HG02678 (cell line): ENCODE data around the gene BNC1.
A peak's percentile ranks its signal among the peaks of the same experiment; 100 is the strongest.
"Not testable (repeated sequence)": the region's sequence is repeated elsewhere in the genome, so short reads cannot be mapped to it uniquely, and the experiment has no call there.

Source experiments
- ATAC-seq: cut with Tn5 transposase; IDR thresholded peaks from one replicate; pipeline ENCODE4 v1.9.1; 2021; ENCODE audit warnings: mild to moderate bottlenecking, moderate library complexity; ENCODE audit not compliant: unreplicated experiment

The BNC1 gene

DNA sequence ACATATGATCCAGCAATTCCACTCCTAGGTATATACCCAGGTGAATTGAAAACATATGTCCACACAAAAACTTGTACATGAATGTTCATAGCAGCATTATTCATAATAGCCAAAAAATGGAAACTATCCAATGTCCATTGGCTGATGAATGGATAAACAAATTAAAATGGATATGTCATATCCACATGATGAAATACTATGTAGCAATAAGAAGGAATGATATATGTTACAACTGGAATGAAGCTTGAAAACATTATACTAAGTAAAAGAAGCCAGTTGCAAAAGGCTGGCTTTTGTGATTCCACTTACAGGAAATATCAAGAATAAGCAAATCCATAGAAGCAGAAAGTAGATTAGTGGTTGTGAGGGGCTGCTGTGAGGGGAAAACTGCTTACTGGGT is 33.7 kb downstream of the BNC1 start:
- ATAC-seq = no peak

DNA sequence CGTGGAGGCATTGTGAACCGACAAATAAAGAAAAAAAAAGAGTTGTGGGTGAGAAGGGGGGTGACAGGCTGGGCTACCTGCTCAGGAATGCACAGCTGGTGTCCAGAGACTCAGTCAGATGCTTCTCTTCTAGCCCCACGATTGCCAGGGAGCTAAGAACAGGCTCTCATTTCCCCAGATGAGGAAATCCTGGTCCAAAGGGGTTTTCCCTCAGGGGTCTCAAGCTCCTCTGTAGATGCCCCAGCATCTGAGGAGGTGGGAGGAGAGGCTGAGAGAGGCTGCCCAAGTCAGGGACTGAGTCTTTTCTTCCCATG is 35.5 kb downstream of the BNC1 start:
- no peak for ATAC-seq

DNA sequence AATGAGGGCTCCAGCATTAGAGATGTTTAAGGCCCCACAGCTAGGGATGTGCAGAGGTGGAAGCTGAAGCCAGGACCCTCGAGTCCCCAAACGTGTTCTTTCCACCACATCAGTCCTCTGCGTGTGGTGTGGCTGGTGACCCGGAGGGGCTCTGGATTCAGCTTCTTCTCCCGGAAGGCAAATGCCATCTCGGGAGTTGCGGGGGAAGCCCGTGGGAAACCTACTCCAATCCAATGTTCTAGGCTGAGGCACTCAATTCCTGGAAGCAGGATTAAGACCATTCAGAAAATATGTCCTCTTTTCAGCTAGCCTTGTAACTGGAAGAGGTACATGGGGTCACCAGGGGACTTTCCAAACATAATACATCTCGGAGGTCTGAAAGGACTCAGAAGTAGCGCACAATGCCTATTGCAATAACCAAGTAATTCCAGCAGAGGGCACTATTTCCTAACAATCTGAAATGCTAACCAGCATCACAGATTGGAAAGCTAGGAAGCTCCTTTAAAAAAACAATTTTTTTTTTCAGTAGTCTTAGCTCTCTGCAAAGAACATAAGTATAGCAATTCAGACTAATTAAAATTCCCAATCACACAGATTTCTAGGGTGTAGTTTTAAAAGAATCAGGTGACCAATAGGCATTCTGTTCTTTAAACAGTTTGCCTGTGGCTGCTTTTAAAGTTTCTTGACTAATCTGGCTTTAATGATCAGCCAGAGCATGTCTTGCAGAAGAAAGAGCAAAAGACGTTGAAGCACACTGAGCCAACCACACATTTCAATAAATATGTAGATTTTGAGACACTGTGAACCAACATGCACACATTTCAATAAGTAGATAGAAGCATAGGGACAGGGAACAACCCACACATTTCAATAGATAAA is 36.1 kb downstream of the BNC1 start:
- ATAC-seq = no peak

DNA sequence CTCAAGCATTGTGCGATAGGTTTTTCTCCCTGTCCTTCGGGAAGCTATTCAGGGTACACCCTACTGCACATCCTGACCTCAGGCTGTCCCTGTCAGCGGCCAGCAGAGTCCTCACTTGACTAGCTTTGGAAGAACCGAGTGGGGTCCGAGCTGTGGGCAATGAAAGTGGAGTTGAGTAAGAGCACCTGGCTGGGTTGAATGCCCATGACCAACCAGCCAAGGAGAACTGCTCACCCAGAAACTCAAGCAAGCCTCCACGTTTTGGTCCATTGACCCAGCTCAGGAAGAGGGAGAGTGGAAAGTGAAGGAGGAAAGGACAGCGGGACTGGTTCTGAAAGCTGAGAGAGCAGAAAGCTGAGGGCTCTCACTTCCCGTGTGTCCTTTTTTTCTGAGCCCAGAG is 40.8 kb downstream of the BNC1 start:
- ATAC-seq = no peak

DNA sequence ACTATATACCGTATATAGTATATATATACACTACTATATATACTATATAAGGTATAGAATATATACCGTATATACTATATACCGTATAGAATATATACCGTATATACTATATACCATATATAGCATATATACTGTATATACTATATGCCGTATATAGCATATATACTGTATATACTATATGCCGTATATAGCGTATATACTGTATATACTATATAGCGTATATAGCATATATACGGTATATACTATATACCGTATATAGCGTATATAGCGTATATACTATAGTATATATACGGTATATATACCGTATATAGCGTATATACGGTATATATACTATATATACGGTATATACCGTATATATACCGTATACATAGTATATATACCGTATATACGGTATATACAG is 54.2 kb downstream of the BNC1 start:
- no peak for ATAC-seq

DNA sequence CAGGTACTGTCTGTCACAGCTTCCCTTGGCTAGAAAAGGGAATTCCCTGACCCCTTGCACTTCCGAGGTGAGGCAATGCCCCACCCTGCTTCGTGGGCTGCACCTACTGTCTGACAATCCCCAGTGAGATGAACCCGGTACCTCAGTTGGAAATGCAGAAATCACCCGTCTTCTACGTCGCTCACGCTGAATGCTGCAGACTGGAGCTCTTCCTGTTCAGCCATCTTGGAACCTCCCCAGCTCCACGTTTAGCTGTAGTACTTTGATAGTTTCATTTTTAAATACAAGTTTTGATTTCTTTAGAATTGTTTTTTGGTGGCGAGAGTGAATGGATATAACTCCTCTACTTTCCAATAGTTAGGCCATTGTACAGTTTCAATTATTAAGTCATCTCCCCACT is 59.0 kb downstream of the BNC1 start:
- no peak for ATAC-seq

DNA sequence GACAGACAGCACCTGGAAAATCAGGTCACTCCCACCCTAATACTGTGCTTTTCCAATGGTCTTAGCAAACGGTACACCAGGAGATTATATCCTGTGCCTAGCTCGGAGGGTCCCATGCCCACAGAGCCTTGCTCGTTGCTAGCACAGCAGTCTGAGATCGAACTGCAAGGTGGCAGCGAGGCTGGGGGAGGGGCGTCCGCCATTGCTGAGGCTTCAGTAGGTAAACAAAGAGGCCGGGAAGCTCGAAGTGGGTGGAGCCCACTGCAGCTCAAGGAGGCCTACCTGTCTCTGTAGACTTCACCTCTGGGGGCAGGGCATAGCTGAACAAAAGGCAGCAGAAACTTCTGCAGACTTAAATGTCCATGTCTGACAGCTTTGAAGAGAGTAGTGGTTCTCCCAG is 62.7 kb downstream of the BNC1 start:
- not testable (repeated sequence) for ATAC-seq

DNA sequence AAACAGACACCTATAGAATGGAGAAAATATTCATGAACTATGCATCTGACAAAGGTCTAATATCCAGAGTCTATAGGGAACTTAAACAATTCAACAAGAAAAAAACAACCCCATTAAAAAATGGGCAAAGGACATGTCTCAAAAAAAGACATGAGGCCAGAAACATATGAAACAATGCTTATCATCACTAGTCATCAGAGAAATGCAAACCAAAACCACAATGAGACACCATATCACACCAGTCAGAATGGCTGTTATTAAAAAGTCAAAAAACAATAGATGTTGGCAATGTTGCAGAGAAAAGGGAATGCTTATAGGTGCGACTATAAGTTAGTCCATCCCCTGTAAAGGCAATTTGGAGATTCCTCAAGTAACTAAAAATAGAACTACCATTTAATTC is 65.4 kb downstream of the BNC1 start:
- no peak for ATAC-seq

DNA sequence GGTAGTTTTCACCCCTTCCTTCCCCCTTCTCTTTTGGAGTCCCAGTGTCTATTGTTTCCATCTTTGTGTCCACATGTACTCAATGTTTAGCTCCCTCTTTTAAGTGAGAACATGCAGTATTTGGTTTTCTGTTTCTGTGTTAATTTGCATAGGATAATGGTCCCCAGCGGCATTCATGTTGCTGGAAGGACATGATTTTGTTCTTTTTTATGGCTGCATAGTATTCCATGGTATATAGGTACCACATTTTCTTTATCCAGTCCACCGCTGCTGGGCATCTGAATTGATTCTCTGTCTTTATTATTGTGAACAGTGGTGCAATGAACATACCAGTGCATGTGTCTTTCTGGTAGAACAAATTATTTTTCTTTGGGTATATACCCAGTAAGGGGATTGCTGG is 69.2 kb downstream of the BNC1 start:
- ATAC-seq = no peak

DNA sequence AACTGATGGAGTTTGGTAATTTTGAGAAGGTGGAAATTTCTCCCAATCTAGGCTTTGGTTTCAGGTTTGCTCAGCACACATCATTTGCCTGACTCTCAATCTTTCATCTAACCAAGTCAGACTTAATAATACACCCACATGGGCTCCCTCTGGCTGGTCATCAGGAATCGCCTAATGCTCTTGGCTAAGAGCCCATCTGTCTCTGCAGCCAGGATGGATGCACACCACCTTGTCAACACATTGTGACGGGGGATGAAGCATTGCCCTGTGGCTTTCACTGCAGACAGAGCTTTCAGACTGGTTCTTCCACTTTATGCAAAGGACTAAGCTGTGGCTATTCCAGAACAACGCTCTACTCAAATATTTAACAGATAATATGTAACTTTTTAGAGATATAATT is 73.8 kb downstream of the BNC1 start:
- no peak for ATAC-seq

DNA sequence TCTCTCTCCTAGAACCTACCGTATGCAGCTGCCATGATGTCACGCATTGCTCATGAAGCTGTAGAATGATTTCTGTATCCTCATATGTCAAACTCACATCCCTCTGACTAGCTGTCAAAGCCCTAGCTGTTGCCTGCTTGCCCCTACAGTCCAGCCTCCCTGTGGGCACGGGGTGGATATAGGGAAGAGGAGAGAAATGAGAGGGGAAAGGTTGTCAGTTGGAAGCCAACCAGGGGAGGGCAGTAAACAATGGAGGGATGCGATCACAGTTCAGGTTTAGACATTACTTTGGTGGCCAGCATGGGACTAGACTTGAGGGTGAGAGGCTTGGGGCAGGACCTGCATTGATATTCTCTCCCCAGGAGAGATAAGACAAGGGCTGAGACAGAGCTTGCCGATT is 75.1 kb downstream of the BNC1 start:
- ATAC-seq = no peak

DNA sequence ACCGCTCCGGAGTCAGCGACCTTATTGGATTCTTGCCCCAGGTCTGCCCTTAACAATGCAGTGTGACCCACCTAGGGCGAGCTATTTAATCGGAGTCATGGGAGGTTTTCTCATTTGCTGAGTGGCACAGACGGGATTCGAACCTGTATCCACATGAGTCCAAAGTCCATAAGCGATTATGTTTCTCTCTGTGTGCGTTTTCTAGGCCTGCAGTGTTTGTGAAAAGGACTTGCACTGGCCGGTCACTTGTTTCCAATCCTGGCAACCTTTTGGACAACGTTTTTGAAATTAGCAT is 76.2 kb downstream of the BNC1 start:
- ATAC-seq = no peak

DNA sequence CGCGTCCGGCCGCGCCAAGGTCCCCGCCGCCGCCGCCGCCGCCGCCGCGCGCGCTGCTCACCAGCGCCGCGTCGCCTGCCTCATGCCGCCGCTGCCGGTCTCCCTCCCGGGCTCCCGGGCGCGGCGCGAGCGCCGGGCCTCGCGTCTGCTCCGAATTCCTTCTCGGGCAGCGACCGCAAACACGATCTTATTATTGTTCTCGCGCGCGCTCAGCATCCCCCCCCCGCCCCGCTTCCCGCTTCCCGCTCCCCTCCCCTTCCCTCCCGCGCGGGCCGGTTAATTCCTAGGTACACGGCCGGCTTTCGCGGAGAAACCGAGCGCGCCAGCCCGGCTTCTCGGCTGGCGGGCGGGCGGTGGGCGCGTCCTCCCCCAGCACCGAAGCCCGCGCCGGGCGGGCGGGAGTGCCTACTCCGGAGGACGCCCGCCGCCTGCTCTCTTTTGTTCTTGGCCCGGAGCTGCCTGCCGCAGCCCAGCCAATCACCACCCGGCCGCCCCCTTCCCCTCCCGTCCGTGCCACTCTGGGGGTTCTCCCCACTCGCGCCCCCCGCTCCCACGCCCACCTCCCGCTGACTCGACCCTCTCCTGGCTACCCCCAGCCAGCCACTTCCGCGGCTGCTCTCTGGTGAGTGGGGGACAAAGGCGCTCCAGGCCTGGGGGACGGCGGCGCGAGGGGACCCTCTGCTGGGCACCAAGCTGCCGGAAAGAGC is 76.7 kb downstream of the BNC1 start, which contains the start of gene HDGFL3:
Gene HDGFL3, minus strand, starts transcription at position 164 of the 707 bp plus-strand sequence. CDS start 409 bp downstream, outside the sequence.
- ATAC-seq = peak; percentile 51

DNA sequence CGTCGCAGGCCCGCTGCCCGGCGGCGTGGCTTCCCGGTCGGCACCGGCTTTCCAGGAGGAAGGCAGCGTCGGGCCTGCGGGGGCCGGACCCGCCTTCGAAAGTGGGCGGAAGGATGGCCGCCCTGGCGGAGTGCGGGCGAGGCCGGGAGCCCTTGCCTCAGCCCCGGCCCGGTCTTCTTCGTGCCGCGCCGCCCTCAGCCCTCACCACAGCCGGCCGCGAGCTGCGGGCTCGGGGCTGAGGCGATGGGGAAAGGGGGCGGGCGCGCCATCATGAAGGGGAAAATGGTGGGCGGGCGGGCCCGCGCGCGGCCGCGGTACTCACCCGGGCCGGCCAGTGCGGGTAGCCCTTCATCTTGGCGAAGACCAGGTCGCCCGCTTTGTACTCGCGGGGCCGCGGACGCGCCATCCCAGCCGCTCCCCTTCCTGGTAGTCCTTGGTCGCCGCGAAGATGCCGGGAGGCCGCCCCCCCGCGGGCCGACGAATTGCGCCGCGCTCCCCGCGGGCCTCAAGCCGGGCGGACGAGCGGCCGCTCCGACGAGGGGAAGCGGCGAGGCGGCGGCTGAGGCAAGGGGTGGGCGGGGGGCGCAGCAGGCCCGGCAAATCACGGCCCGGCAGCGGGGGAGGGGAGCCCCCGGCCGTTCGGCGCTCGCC is 77.3 kb downstream of the BNC1 start:
- ATAC-seq = peak; percentile 29

DNA sequence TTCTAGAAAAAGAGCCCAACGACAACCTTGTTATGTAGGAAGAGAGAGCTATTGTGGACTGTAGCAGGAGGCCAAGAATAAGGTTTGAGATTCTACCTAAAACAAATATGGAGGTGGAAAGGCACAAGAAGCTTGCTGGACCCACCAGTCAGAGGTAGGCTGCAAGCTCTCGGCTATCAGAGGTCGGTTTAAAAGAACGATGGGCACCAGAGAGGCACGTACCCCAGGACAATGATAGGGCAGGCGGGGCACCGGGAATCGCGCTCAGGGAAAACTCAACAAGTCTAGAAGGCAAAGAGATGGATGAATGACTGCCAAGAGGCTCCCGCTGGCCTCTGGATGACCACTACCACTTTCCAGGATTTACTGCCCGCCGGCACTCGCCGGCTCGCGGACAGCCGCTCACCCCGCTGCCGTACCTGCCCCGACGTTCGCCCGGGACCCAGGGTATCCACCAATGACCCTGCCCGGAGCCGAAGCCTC is 77.9 kb downstream of the BNC1 start:
- ATAC-seq = no peak
